Frontal cortex (tissue), 4 donors: ENCODE measurements around the gene MAFB. TPM values are rescaled to one million over a fixed set of nuclear protein-coding genes. Genes with fewer than 3 reads are reported as not detected.
"Not testable (repeated sequence)": the region's sequence is repeated elsewhere in the genome, so short reads cannot be mapped to it uniquely, and the experiment has no call there.

Experiments used
- DNase-seq, 2 donors: peaks; one replicate each; pipeline ENCODE4 v3.0.0; 2012; ENCODE audit warnings: low spot score in 2 of 2
- FAIRE-seq: peaks from 2 replicates; lab custom pipeline; 2012; peaks lifted over from hg19 to GRCh38; lab: Jason Lieb, UNC
- total RNA-seq: library from RNA; depleted of rRNA; stranded (reverse); fragments of >200 nt; gene quantifications from one replicate; pipeline ENCODE4 v1.2.3, GENCODE V29; 2014
- donor health status: control.
- donor health status: control.
- donor health status: control.

MAFB gene
- 7.3 TPM for total RNA-seq

- peak; percentile 98 to 99 for DNase-seq
- FAIRE-seq: no peak
Measured at GRCh38 chr20:40689100-40689942, at the start of gene MAFB. MAFB (minus strand) TSS chr20:40689236; CDS start chr20:40688850, 386 bp downstream.

DNA sequence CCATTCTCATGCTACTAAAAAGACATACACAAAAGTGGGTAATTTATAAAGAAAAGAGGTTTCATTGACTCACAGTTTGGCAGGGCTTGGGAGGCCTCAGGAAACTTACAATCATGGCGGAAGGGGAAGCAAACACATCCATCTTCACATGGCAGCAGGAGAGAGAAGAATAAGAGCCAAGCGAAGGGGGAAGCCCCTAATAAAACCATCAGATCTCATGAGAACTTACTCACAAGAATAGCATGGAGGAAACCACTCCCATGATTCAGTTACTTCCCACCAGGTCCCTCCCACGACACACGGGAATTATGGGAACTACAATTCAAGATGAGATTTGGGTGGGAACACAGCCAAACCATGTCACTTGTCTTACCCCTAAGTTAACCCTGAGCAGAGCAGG is 47.4 kb upstream of the MAFB start:
- DNase-seq, FAIRE-seq: not testable (repeated sequence)

- FAIRE-seq (no peak), DNase-seq (no peak)
Measured at GRCh38 chr20:40728996-40729395, 40.0 kb upstream of the MAFB start.

- DNase-seq (no peak), FAIRE-seq (no peak)
Measured at GRCh38 chr20:40728470-40728869, 39.4 kb upstream of the MAFB start.

DNA sequence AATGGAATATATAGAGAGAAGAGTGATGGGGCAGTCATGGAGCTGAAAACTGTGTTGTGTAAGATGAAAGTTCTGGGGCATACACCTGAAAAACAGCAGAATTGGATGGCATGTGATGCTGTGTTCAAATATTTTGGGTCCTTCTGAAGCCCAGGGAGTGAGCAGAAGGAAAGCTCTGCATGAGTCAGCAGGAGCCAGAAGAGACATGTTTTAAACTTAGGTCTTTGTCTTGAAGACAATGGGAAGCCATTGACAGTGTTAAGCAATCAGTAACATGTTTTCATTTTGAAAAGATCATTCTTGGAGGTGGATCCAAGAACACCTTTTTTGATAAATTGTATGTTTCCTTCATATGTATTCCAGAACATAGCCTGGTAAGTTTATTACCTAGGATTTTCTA is 38.9 kb upstream of the MAFB start:
- DNase-seq (no peak), FAIRE-seq (no peak)

GRCh38 chr20:40726776-40727175 is 37.7 kb upstream of the MAFB start:
- FAIRE-seq: no peak
- DNase-seq: no peak

DNA sequence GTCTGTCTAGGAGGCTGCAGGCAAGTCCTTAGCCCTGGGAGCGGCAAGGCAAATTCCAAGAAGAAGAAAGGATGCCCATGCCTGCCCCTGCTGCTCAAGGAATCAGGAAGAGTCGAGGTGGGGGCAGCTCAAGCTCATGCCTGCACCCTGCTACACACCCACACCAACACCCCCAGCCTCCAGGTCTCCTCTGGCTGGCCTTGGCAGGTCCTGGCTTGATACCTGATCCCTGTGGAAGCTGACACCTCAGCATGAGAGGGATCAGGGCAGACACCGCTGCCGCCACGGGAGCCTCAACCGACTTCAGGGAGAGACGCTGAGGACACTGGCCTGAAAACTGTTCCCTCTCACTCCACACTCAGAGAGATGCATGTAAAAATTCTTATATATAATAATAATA is 35.5 kb upstream of the MAFB start:
- DNase-seq (no peak), FAIRE-seq (no peak)

DNA sequence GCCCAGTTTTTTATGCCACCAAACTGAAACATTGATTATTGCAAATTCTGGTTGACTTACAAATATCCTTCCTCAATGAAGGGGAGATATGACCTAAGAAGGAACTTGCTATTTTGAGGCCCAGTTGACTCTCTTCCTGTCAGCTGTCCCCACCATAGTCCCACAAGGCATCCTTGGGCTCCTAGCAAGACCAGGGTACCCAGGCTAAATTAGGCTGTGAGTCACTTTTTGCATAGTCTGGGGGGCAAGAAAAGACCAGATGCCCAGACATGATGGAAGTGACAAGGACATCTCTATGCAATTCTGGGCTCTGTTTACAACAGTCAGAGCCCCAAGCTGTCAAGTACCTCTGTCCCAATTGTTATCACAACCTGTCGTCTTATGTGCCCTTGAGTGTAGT is 31.8 kb upstream of the MAFB start:
- DNase-seq (no peak), FAIRE-seq (no peak)

GRCh38 chr20:40720099-40720498 is 31.1 kb upstream of the MAFB start:
- DNase-seq (no peak), FAIRE-seq (no peak)

DNA sequence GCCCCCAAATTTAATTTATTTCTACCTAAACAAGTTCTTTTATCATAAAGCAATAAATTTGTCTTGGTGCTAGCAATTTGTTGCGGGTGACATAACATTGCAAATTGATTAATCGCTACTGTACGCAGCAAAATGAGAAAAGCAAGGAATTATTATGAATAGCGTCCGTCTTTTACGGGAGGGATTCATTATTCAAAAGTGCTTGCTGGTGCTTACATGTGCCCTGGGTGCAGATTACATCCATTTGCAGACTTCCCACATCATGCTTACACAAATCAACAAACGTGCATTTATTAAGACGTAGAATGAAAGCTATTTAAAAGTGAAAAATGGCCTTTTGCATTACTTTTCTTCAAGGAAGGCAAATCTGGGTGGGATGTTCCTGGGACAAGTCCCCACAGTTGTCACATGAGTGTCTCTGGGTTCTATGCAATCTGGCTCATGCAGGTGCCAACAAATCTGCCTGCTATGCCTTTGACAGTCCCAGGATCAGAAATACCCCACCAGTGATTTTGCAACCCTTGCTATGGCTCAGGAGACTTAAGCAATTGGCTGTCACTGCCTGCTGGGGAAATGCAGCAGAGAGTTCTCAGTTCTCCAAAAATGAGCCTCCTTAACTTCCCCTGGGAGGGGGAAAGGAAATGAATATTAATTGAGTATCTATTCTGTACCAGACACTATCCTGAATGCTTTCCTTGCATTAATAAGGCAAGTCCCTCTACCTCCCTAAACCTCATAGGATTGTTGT is 30.1 kb upstream of the MAFB start:
- no peak for FAIRE-seq
- DNase-seq: no peak

DNA sequence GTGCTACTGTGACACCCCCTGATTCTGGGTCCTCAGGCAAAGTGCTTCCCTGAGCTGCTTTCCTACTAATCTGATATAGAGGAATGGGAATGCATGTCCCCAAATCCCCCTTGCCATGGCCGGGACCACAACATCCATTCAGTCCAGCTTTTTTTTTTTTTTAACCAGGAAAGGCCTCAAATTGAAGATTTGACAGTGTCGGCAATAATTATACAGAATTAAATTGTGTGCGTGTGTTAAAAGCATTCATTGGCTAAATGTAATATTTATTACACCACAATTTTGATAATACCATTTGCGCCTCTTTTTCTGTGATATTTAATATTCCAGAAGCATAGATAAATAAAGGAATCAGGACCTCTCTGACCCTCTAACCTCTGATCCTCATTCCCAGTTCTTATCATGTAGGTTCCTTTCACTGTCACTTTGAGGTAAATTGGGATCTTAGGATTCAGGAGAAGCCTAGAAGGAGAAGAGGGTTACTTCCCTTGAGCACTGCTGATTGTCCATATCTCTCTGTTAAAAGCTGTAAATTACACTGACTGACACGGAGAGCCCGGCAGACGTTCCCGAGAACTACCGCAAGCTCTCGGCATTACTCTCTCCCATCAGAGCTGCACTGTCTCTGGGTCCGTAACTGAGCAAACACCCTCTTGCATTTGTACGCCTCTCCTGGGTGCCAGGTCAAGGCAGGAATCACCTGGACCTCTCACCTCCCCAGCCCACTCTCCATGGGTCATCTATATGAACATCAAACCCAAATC is 29.4 kb upstream of the MAFB start:
- DNase-seq (no peak), FAIRE-seq (no peak)

- no peak for FAIRE-seq
Measured at GRCh38 chr20:40717343-40717865, 28.4 kb upstream of the MAFB start.

GRCh38 chr20:40715491-40715890 is 26.5 kb upstream of the MAFB start:
- no peak for DNase-seq
- no peak for FAIRE-seq

More at GRCh38 chr20:40717343-40717865, 28.4 kb upstream of the MAFB start:
- no peak for DNase-seq

GRCh38 chr20:40714916-40715315 is 25.9 kb upstream of the MAFB start:
- no peak for DNase-seq
- no peak for FAIRE-seq

- no peak for DNase-seq
- no peak for FAIRE-seq
Measured at GRCh38 chr20:40714109-40714508, 25.1 kb upstream of the MAFB start.

DNA sequence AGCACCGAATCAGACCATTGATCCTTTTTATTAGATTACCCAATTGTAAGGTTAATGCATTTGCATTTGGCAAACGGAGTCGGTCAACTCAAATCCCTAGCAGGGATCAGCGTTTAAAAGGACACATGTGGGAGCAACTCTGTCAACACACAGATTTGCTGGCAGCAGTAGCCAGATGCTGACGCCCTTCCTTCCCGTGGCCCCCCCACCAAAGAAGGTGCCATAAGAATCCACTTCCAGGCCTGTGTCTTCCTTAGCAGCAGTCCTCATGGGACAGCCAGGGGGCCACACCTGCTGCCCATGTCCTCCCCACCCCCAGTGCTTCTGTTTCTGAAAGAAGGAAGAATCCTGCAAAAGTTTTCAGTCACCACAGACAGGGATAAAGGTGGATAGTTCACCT is 24.5 kb upstream of the MAFB start:
- DNase-seq (no peak), FAIRE-seq (no peak)

DNA sequence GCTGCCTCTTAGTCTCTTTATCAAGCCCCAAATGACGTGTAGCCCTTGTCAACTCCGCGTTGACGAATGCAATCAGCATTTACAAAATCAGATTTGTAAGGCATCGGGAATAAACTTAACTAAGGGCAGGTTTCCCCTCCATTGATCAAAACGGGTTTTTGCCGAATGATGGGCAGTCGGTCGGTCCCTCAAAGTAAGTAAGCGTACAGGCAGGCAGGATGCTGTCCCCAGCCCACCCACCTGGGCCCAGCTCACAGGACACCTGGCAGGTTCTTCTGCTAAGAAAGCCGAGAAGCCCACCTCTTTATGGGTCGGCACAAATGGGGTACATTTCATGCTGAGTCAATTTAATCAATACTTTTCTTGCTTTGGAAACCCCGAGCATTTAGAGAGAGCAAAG is 22.0 kb upstream of the MAFB start:
- no peak for DNase-seq

DNA sequence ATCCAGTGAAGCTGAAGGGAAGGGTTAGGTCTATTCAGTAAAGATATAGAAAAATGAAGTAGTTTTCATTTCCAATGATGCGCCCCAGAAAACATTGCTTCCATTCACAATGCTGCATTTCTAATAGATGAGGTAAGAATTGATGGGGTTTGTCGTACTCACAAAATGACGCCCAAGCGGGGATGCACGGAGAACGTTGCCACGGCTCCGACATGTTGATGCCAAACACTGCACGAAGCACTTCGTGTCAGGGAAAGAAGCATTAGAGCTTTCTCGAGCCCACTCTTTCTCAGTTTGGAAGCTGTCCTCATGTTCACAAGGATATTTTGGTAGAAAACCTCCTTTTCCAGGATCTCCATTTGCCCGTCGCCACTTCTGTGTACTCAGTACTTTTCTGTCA is 21.6 kb upstream of the MAFB start:
- FAIRE-seq (no peak), DNase-seq (no peak)

More for the DNA sequence above, 22.0 kb upstream of the MAFB start:
- no peak for FAIRE-seq

DNA sequence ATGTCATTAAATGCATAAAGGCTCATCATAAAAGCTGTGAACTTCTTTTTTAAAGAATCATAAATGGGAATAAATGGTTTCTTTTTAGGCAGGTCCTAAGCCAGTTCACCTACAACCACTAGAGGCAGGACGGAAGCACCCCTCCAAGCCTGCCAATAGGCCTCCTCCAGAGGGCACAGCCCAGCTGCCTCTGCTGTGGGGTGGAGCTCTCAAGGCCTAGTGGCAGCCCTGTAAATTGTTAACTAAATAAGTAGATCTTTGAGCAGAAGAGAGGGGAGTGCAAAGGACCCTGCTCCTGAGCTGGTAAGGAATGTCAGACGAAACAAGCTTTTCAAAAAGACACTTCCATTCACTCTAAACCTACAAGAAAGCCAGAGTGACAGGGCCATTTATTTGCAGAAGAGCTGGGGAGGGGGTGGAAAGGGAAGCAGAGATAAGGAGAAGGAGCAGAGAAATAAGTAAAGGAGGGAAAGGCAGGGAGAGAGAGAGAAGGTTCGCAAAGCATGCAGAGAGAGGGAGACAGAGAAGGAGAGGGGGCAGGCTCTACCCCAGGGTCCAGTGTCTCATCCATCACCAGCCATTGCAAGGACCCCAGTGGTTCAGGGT is 18.0 kb upstream of the MAFB start:
- no peak for FAIRE-seq
- no peak for DNase-seq

DNA sequence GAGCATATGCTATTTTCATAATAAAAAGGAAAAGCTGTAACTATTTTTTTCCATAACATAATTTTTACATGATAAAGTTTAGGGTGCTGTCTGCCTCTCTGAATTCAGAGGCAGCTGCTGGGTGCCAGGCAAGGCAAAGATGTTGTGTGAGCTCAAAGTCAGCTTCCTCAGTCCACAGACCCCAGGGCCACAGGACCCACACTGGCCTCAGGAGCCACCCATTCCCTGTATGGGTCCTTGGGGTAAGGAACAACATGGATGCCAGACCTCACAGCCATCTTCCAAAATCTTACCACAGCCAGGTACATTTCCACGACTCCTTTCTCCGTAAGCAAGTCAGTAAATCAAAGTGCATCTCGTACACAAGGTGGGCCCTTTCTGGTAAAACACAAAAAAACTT is 16.4 kb upstream of the MAFB start:
- DNase-seq: no peak
- no peak for FAIRE-seq
